Dermis blood vessel endothelial cell (primary cell): ENCODE results near the gene MIEF2. TPM values are rescaled to one million over a fixed set of nuclear protein-coding genes. Genes with fewer than 3 reads are reported as not detected.
A peak's percentile ranks its signal among the peaks of the same experiment; 100 is the strongest.
"Not testable (repeated sequence)": the region's sequence is repeated elsewhere in the genome, so short reads cannot be mapped to it uniquely, and the experiment has no call there.

Experiments
- DNase-seq: peaks from one replicate; pipeline ENCODE4 v3.0.0; 2010
- total RNA-seq: library from RNA; depleted of rRNA; stranded (reverse); fragments of >200 nt; gene quantifications from 2 replicates; pipeline ENCODE4 v1.2.3, GENCODE V29; 2014

Gene MIEF2
- total RNA-seq, result 22.4 and 22.6 TPM in 2 replicates

DNA sequence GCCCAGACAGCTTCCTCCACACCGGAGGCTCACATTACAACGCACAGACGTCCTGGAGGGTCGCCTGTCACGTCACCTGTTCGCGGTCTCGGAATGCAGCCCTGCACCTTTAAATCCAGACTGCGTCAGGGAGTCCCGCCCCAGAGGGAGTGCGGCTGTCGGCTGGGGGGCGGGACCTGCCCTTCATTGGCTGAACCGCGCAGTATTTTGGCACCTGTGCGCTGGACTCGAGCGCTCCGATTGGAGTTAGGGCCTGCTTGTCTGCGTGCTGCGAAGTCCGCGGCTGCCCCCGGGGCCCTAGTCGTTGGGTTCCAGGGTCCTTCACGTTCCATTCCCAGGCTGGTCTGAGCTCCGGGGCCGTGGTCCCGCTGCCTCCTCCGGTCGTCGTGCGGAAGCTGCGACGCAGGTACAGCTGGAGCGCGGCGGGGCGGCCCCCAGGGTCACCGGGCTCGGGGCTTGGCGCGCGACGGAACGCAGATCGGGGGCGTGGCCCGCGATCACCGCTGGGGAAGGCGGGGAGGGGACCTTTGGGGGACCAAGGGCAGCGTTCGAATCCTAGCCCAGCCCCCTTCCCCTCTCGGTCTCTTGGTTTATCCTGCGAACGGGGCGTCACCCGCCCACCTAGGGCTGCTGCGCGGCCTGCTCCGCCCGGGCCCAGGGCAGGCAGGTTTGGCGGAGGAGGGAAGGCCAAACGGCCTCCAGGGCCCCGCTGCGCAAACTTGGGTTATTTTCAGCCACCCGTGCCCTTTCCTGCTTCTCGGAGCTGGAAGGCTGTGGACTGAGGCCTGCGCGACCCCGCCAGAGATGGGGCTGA is at the start of gene MIEF2:
Gene MIEF2 (plus strand): TSS at position 331 of the 814 bp plus-strand sequence. CDS start 2,059 bp downstream, outside the sequence.
- peak; percentile 96 for DNase-seq

DNA sequence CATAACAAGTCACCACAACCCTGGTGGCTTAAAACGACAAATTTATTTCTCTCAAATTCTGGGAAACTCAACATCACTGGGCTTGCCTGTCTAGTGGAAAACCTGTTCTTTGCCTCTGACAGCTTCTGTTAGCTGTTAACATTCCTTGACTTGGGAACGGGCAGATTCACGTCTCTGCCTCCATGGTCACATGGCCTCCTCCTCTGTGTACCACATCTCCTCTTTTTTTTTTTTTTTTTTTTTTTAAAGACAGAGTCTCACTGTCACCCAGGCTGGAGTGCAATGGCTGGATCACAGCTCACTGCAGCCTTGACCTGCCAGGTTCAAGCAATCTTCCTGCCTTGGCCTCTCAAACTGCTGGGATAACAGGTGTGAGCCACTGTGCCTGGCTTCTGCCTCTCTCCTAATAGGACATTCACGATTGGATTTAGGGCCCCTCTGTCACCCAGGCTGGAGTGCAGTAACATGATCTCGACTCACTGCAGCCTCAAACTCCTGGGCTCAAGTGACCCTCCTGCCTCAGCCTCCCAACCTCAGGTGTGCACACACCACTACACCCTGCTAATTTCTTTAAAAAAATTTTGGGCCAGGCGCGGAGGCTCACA is 46.7 kb upstream of the MIEF2 start:
- DNase-seq, result no peak

GRCh38 chr17:18216906-18217305 is 43.6 kb upstream of the MIEF2 start:
- DNase-seq, result not testable (repeated sequence)

DNA sequence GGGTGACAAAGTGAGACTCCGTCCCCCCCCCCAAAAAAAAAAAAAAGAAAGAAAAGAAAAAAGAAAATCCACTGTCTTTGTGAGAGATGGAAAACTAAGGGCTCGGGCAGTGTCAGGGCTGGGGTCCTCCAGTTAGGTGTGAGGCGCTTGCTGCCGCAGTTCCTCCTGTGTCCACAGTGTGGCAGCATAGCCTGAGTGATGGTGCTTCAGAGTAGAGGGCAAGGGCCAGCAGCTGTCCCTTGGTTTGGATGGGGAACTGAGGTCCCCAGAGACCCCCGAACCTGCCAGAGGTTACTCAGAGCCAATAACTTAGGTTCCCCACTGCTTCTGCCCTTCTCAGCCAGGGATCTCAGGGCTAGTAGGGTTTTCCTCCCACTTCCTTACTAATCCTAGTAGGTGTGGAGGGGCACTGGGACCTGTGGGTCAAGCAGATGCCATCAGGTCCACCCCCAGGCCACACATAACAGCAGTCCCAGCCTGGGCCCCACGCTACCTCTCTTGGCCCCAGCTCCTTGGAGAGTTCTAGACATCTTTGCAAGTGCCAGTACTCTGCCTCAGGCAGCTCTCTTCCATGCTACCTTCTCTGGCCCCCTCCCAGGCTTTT is 42.9 kb upstream of the MIEF2 start:
- DNase-seq, result peak; percentile 82

GRCh38 chr17:18218756-18219415 is 41.6 kb upstream of the MIEF2 start:
- peak; percentile 36 for DNase-seq

- no peak for DNase-seq
These were observed 36.4 kb upstream of the MIEF2 start for GRCh38 chr17:18224053-18224386.

DNA sequence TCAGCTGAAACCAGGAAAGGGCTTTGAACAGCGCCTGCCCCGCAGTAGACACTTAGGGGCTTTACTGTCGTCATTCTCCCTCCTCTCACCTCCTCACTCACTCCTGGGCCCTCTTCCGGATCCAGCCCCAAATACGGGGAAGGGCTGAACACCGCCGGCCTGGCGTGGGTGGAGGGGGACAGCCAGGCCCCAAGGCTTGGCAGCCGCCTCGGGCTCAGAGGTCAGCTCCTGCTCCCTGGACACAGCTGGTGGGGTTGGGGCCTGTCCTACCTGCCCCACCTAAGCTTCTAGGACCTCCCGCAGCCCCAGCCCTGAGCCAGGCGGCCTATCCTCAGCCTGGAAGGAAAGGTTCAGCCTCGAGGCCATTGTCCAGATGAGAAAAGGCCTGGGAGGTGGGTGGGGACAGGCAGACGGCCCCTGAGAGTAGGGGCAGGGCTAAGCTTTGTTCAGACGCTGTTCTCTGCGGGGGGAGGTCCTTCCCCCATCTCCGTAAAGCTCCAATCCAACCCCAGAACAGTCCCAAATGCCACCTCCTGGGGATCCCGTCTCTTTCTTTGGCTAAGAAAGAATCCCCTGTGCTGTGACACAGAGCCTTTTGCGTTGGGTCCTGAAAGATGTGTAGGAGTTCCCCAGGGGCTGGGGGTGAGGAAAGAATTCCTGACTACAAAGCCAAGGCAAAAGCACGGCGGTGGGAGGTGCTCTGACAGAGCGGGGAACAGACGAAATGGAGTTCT is 35.9 kb upstream of the MIEF2 start:
- DNase-seq, result peak; percentile 20

- DNase-seq, result peak; percentile 97
These were observed 35.3 kb upstream of the MIEF2 start, which contains the start of gene LLGL1 for GRCh38 chr17:18225121-18225641. LLGL1 (plus strand) TSS chr17:18225635; CDS start chr17:18225683, 48 bp downstream.

DNA sequence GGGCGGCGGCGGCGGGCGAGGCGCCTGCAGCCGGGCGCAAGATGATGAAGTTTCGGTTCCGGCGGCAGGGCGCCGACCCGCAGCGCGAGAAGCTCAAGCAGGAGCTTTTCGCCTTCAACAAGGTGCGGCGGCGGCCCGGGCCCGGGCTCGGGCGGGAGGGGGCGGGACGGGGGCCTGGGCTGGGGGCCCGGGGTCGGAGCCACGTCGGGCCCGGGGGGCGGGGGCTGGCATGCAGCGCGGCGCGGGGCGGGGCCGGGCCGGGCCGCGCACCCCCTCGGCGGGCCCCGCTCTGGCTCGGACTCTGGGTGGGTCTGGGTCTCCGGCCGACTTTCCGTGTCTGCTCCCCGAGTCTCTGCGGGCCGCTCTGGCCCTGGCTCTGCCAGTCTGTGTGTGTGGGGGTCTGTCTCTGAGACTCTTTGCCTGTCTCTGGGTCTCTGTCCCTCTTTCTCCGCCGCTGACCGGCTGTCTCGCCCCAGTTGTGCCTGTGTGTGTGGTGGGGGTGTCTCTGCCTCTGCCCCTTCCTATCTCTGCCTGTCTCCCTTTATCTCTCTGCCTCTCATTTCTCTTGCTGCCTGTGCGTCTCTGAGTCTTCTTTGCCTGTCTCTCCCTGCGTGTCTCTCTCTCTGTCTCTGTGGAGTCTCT is 34.7 kb upstream of the MIEF2 start:
- DNase-seq, result no peak

GRCh38 chr17:18226284-18226945 is 34.0 kb upstream of the MIEF2 start:
- DNase-seq, result peak; percentile 21

GRCh38 chr17:18227635-18228034 is 32.8 kb upstream of the MIEF2 start:
- no peak for DNase-seq

- DNase-seq, result no peak
These were observed 32.2 kb upstream of the MIEF2 start for GRCh38 chr17:18228176-18228682.

DNA sequence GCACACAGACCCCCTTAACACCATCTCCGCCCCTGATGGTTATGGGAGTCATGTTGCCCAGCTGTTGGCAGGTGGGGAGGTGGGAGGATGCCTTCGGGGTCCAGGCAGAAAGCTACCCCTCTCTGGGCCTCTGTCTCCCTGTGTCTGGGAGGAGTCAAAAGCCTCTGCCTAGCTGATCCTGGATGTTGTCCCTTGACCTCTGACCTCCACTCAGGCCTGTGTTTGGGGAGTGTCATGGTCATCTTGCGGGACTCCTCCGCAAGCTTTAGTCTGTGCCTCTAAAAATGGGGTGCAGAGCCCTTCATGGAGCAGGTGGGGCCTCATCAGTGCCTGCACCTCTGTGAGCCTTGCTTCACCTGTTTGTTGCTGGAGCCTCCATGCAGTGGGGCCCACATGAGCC is 31.2 kb upstream of the MIEF2 start:
- DNase-seq, result no peak

DNA sequence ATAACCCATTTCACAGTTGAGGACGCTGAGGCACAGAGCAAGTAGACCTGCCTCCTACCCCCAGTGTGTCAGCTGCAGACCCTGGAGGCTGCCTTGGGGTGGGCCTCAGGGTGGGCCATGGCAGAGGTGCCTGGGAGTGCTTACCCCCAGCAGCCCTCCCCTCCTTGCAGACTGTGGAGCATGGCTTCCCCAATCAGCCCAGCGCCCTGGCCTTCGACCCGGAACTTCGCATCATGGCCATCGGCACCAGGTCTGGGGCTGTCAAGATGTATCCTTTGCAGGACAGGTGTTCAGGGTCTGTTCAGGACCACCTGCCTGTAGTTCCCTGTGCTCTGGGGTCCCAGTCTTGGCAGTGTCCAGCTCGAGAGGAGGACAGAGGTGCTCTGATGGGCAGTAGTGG is 30.7 kb upstream of the MIEF2 start:
- DNase-seq, result no peak

DNA sequence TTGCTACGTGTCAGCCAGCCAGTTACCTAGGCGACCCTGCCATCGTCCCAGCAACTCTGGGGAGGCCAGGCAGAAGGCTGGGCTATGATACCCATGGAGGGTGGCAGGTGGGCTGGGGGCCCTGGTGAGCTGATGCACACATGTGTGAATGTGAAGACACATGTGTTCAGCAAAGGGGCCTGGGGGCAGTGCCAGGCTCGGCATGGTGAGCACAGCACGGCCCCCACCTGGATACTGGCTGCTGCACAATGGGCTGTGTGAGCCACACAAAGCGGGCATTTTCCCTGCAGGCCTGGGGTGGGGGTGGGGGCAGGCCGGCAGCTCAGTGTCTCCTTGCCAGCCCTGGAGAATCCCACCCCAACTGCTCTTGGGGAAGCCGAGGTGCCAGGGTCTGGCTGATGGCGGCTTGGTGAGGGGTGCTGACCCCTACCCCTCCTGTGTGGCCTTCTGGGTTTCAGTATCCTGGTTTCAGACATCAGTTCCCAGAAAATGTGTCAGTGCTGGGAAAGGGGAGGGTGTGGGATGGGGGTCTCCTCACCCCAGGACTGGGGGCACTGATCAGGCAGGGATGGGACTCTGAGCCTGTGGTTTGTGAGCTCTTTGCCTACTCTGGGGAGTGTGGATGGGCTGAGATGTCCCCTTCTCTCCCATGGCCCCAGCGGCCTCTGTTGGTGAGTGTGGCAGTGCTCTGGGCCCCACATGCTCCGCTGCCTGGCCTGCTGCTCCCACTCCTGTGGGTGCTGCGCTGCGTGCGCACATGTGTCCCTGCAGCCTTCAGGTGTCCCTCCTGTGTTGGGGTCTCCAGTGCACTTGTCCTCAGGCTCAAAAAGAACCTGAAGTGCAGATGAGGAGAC is 29.9 kb upstream of the MIEF2 start:
- DNase-seq, result no peak

DNA sequence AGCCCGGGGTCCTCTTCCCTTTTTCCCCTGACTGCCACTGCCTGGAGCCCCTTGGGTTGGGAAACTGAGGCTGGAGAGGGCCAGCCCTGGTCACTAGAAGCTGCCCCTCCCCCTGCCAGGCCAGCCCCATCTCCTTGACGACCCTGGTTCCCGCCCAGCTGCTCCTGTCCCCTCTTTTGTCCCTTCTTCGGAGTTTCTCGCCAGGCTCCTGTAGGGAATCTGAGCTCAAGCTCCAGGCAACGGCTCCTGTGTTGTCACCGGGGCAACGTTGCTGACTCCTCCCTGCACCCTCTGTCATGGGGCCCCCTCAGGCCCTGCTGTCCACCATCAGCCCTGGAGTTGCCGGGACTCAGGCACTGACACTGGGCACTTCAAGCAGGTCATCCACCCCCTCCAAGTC is 29.3 kb upstream of the MIEF2 start:
- DNase-seq, result no peak

DNA sequence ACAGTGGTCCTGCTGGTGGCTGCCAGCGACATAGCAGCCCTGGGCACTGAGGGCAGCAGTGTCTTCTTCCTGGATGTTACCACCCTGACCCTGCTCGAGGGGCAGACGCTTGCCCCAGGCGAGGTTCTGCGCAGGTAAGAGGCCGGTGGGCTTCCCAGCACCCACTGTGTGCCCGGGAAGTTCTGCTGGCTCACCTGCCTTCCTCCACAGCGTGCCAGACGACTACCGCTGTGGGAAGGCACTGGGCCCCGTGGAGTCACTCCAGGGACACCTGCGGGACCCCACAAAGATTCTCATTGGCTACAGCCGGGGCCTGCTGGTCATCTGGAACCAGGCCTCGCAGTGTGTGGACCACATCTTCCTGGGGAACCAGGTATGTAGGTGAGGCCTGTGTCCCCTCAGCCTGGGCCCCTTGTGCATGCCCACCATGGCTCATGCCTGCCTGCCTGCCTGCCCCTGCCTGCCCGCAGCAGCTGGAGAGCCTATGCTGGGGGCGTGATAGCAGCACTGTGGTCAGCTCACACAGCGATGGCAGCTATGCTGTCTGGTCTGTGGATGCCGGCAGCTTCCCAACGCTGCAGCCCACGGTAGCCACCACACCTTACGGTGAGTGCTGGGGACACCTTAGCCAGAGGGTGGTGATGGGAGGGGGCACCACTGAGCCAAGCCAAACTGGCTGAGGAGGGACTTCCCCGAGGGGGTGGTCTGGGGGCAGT is 26.5 kb upstream of the MIEF2 start:
- no peak for DNase-seq

DNA sequence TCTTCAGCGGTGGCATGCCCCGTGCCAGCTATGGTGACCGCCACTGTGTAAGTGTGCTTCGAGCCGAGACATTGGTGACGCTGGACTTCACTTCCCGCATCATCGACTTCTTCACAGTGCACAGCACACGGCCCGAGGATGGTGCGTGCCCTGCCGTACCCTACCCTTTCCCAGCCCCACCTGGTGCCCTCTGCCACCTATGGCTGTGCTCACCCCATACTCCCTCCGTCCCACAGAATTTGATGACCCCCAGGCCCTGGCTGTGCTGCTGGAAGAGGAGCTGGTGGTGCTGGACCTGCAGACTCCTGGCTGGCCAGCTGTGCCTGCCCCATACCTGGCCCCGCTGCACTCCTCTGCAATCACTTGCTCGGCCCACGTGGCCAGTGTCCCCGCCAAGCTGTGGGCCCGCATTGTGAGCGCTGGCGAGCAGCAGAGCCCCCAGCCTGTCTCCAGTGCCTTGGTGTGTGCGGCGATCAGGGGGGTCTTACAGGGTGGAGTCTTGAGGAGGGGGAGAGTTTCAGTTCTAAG is 25.5 kb upstream of the MIEF2 start:
- no peak for DNase-seq

DNA sequence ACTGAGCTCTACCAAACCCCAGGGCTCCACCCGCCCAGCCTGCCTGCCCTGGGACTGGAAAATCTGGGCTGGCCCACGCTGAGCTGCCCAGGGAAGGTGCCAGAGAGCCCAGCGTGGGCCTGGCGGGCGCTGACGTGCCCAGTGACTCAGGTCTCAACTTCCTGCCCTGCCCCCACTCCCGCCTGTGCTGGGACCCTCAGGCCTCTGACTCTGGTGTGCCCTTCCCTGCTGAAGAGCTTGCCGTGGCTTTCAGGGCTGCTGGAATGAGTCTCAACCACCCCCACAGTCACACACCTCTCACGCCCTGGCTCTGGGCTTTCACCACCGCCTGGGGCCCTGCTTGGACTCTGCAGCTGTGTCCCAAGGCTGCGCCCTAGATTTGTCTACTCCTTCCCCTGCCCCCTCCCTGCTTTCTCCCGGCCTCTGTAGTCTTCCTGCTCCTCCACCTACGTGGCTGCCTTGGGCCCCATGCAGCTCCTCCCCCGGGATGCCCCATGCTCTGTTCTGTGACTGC is 24.7 kb upstream of the MIEF2 start:
- peak; percentile 80 for DNase-seq
